Tibial nerve (tissue), 4 donors: ENCODE measurements around the gene ATXN7L1. TPM values are rescaled to one million over a fixed set of nuclear protein-coding genes. Genes with fewer than 3 reads are reported as not detected.

Experiments used
- DNase-seq, 2 donors: peaks; one replicate each; pipeline ENCODE4 v3.0.0-alpha.2; 2019; ENCODE audit warnings: low spot score in 2 of 2
- H3K27ac ChIP-seq, 4 donors: fragments of 200-600 bp; sonication (generic) in 3 of 4; one replicate each; pipeline ENCODE4 v1.5.1; 2017 to 2019; ENCODE audit warnings: mild to moderate bottlenecking in 1 of 4
- H3K27me3 ChIP-seq, 2 donors: fragments of 200-600 bp; sonication (generic) in 1 of 2; one replicate each; pipeline versions ENCODE4 v1.5.1 to v1.6.0; 2017 to 2019
- H3K36me3 ChIP-seq, 3 donors: fragments of 200-600 bp; sonication (generic); one replicate each; pipeline ENCODE4 v1.5.1; 2018 to 2019
- H3K4me1 ChIP-seq, 4 donors: fragments of 200-600 bp; sonication (generic) in 3 of 4; one replicate each; pipeline ENCODE4 v1.5.1; 2017 to 2019
- H3K4me3 ChIP-seq, 4 donors: fragments of 200-600 bp; sonication (generic) in 3 of 4; one replicate each; pipeline ENCODE4 v1.5.1; 2017 to 2019; ENCODE audit warnings: mild to moderate bottlenecking in 1 of 4, moderate library complexity in 1 of 4
- H3K9me3 ChIP-seq, 4 donors: fragments of 200-600 bp; sonication (generic) in 3 of 4; one replicate each; pipeline ENCODE4 v1.5.1; 2017 to 2019
- EP300 ChIP-seq, 2 donors: sonication (generic); formaldehyde crosslinking; IDR thresholded peaks; one replicate each; pipeline ENCODE4 v1.6.1; 2017; ENCODE audit warnings: antibody characterized with exemption in 2 of 2, mild to moderate bottlenecking in 1 of 2
- POLR2A ChIP-seq, 2 donors: fragments of 450-650 bp; IDR thresholded peaks; one replicate each; pipeline ENCODE4 v1.6.1; 2017; ENCODE audit warnings: antibody characterized with exemption in 2 of 2, mild to moderate bottlenecking in 2 of 2, moderate library complexity in 2 of 2
- WGBS, 2 donors: methylation state at CpG; one replicate each; pipeline ENCODE4 v1.1.5; 2018; 5-methylcytosine and 5-hydroxymethylcytosine counted together
- total RNA-seq, 4 donors: library from RNA; depleted of rRNA; stranded (reverse); fragments of >200 nt; gene quantifications; one replicate each; pipeline ENCODE4 v1.1.0, GENCODE V29; 2016
- TF ChIP-seq, protein P1 (sequence below), 5 experiments: fragments of 200-600 bp in 3 of 5; fragments of 450-650 bp in 2 of 5; sonication (generic) in 3 of 5; IDR thresholded peaks; one replicate each; pipeline ENCODE4 v1.5.1; 2016 to 2019; ENCODE audit warnings: antibody characterized with exemption in 5 of 5, mild to moderate bottlenecking in 3 of 5, moderate library complexity in 2 of 5

ATXN7L1 gene
- total RNA-seq, 4 donors from 2014 or later = 14.6 to 22.5 (median 19.1) TPM

DNA sequence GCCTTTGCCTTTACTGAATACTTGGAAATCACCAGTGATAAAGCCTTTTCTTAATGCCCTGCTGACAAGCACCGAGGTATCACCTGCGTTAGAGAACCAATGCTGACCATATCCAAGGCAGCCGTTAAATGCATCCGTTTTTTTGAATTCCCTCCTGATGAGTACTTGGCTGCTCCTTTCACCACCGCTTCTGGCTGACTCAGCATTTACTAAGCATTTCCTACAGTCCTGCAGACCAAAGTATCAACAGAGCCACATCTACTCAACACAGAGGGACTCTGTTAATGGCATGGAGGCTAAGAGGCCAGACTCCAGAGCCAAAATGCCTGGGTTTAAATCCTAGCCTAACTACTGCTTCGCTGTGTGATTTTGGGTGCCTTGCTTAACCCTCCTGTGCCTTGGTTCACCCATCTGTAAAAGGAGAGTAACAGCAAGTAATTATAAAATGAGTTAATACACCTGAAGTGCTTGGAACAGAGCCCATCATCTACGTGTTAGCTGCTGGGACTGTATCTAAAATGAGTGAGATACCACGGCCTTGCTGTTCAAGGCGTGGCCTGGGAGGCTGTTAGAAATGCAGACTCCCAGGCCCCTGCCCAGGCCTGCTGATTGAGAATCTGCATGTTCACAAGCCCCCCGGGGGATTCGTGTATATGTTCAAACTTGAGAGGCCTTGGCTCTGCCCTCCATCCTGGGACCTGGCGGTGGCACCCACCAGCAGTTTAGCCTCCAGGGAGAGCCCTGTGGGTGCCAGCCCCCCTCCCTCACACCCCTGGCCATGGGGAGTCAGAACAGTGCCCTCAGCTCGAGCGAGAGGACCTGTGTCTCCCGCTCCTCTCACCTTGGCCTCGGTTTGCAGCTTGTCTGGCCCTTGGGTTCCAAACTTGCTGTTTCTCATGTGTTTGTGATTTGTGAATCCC is 264.3 kb downstream of the ATXN7L1 start:
- Histone ChIP-seq H3K27me3 (no peaks in the 10 kb centered on the region), H3K4me3 (no peak overlapping the region), H3K9me3 (no peaks in the 10 kb centered on the region), H3K36me3 (peaks cover 0 to 64% (median 3%) of the 10 kb centered on the region in 3 donors), H3K27ac (no peak overlapping the region), H3K4me1 (no peaks in the 10 kb centered on the region)
- TF ChIP-seq EP300 (IDR thresholded peaks at IDR 0.05) (no peak), POLR2A (IDR thresholded peaks at IDR 0.05) (no peak)
- TF ChIP-seq, protein P1, sequence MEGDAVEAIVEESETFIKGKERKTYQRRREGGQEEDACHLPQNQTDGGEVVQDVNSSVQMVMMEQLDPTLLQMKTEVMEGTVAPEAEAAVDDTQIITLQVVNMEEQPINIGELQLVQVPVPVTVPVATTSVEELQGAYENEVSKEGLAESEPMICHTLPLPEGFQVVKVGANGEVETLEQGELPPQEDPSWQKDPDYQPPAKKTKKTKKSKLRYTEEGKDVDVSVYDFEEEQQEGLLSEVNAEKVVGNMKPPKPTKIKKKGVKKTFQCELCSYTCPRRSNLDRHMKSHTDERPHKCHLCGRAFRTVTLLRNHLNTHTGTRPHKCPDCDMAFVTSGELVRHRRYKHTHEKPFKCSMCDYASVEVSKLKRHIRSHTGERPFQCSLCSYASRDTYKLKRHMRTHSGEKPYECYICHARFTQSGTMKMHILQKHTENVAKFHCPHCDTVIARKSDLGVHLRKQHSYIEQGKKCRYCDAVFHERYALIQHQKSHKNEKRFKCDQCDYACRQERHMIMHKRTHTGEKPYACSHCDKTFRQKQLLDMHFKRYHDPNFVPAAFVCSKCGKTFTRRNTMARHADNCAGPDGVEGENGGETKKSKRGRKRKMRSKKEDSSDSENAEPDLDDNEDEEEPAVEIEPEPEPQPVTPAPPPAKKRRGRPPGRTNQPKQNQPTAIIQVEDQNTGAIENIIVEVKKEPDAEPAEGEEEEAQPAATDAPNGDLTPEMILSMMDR (IDR thresholded peaks at IDR 0.05) = no peak
- WGBS, 2 donors = 79 to 85% methylated on average over 15 to 16 of the region's 16 CpGs
- no peak for DNase-seq

DNA sequence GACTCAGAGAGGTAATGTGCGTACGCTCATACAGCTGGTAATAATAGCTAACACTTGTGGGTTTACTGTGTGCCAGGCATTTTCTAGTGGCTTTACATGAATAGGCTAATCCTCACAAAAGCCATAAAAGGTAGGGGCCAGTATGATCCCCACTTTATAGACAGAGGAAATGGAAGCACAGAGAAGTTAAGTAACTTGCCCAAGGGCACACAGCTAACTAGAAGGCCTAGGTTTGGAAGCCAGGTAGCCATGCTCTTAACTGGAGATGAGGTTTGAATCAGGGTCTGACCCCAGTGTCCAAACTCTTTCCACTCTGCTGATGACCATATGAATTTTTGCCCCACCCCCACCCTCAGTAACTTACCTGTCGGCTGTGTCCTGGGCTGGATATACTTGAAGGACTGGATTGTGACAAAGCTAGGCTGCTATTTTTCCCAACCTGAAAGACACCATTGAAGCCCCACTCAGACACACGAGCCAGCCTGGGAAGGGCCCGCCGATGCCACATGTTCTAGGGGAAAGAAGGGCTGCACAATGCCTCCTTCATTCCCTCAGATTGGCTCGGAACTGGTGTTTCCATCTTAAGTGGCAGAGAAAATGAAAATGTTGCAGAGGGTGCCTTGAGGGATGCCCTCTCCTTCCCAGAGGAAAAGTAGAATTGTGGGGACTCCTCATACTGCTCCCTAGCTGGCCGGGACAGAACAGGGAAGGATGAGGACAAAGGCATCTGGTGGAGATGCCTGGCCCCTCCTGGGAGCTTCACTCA is 266.1 kb downstream of the ATXN7L1 start:
- H3K4me1 ChIP-seq = no peaks in the 10 kb centered on the region
- DNase-seq = no peak
- no peaks in the 10 kb centered on the region for H3K27me3 ChIP-seq
- no peak overlapping the region for H3K4me3 ChIP-seq
- H3K36me3 ChIP-seq = peaks cover 0 to 53% (median 3%) of the 10 kb centered on the region in 3 donors
- TF ChIP-seq POLR2A (IDR thresholded peaks at IDR 0.05) (no peak), EP300 (IDR thresholded peaks at IDR 0.05) (no peak)
- TF ChIP-seq, protein P1 (IDR thresholded peaks at IDR 0.05) = no peak
- 65 to 82% methylated on average over 8 of the region's 8 CpGs for WGBS, 2 donors
- H3K27ac ChIP-seq = no peak overlapping the region
- no peaks in the 10 kb centered on the region for H3K9me3 ChIP-seq

DNA sequence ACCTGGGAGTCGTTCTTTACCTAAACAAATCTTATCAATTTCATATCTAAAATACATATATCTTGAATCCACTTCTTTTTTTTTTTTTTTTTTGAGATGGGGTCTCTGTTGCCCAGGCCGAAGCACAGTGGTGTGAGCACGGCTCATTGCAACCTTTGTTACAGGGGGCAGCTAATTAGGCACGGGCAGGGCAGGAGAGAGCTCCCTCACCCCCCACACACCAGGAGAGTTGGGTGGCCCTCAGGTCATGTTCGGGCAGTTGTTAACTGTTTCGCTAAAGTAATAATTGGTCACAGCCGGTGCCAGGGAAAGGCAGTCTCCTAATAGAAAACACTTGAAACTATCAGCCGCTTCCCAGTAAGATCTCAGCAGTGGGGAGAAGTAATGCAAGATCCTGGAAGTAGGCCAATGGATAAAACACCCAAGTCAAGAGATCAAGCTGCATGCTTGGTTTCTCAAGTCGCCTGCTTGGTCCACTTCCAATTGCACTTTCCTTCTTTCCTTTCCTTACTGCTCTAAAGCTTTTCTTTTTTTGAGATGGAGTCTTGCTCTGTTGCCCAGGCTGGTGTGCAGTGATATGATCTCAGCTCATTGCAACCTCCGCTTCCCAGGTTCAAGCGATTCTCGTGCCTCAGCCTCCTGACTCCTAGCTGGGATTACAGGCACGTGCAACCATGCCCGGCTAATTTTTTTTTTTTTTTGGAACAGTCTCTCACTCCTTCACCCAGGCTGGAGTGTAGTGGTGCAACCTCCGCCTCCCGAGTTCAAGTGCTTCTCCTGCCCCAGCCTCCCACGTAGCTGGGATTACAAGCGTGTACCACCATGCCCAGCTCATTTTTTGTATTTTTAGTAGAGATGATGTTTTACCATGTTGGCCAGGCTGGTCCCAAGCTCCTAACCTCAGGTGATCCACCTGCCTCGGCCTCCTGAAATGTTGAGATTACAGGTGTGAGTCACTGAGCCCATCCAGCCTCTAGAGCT is 273.8 kb downstream of the ATXN7L1 start:
- no peaks in the 10 kb centered on the region for H3K9me3 ChIP-seq
- no peak for DNase-seq
- H3K4me3 ChIP-seq = no peak overlapping the region
- WGBS, 2 donors = 67 to 68% methylated on average over 19 of the region's 19 CpGs
- H3K27ac ChIP-seq = no peak overlapping the region
- H3K36me3 ChIP-seq = peaks cover 0 to 11% (median 0%) of the 10 kb centered on the region in 3 donors
- H3K4me1 ChIP-seq = no peaks in the 10 kb centered on the region
- no peaks in the 10 kb centered on the region for H3K27me3 ChIP-seq
- TF ChIP-seq EP300 (IDR thresholded peaks at IDR 0.05) = no peak
- TF ChIP-seq, protein P1 (IDR thresholded peaks at IDR 0.05) = no peak
- TF ChIP-seq POLR2A (IDR thresholded peaks at IDR 0.05) = no peak

DNA sequence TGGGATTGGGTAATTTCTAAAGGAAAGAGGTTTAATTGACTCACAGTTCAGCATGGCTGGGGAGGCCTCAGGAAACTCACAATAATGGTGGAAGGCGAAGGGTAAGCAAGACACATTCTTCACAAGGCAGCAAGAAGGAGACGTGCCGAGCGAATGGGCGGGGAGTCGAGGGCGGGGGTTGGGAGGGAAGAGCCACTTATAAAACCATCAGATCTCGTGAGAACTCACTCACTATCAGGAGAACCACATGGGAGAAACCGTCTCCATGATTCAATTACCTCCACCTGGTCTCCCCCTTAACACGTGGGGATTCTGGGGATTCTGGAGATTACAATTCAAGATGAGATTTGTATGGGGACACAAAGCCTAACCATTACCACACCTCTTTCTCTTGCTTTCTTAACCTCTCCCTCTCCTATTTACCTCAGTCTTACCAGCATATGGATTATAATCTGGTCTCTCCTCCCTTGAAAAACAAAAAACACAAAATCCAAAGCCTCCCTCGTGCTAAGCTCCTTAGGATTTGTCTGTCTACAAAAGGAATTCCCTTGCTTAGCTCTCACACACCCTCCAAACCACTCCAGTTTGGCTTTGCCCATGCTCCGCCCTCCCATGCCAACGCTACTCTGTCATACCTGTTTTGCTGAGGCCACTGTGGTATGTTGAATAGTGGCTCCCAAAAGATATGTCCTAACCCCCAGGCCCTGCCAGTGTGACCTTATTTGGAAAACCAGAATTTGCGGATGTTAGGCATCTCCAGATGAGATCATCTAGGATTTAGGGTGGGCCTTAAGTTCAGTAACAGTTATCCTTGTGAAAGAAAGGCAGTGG is 275.5 kb downstream of the ATXN7L1 start:
- Histone ChIP-seq H3K9me3 (no peaks in the 10 kb centered on the region), H3K27ac (no peak overlapping the region), H3K4me1 (no peaks in the 10 kb centered on the region), H3K36me3 (no peaks in the 10 kb centered on the region), H3K27me3 (no peaks in the 10 kb centered on the region), H3K4me3 (no peak overlapping the region)
- no peak for DNase-seq
- no peak for TF ChIP-seq POLR2A (IDR thresholded peaks at IDR 0.05)
- TF ChIP-seq EP300 (IDR thresholded peaks at IDR 0.05) = no peak
- TF ChIP-seq, protein P1 (IDR thresholded peaks at IDR 0.05) = no peak
- WGBS, 2 donors = 76 to 78% methylated on average over 14 of the region's 14 CpGs
